ENCODE data around the gene CASP5. TPM values are rescaled to one million over a fixed set of nuclear protein-coding genes. Genes with fewer than 3 reads are reported as not detected.

CASP5 gene
- total and polyA plus RNA-seq, 4 donors: 0.10 to 0.75 (median 0.34) TPM

DNA sequence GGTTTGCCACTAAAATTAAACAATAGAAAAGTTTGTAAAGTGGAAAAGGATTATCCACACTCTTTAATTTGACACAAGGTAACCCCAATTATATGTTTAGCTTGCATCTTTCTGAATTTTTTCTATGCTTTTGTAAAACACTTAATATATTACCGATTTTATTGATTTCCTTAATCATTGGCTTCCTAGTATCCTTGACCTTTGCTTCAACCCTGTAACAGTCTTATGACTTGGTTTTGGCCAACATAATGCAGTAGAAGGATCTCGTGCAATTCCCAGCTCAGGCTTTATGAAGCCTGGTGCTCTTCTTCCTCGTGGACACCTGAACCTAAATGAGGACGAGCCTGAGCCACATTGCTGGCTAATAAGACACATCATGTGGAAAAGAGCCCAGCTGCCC, 31.0 kb downstream of the CASP5 start (continued):
- TF ChIP-seq TAF1 (conservative IDR thresholded peaks at IDR 0.05) (no peak), FOXA2 (IDR thresholded peaks at IDR 0.05) (no peak), HNF4A (conservative IDR thresholded peaks at IDR 0.05) (no peak)
- TF ChIP-seq, protein P1, sequence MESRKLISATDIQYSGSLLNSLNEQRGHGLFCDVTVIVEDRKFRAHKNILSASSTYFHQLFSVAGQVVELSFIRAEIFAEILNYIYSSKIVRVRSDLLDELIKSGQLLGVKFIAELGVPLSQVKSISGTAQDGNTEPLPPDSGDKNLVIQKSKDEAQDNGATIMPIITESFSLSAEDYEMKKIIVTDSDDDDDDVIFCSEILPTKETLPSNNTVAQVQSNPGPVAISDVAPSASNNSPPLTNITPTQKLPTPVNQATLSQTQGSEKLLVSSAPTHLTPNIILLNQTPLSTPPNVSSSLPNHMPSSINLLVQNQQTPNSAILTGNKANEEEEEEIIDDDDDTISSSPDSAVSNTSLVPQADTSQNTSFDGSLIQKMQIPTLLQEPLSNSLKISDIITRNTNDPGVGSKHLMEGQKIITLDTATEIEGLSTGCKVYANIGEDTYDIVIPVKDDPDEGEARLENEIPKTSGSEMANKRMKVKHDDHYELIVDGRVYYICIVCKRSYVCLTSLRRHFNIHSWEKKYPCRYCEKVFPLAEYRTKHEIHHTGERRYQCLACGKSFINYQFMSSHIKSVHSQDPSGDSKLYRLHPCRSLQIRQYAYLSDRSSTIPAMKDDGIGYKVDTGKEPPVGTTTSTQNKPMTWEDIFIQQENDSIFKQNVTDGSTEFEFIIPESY (IDR thresholded peaks at IDR 0.05): no peak

DNA sequence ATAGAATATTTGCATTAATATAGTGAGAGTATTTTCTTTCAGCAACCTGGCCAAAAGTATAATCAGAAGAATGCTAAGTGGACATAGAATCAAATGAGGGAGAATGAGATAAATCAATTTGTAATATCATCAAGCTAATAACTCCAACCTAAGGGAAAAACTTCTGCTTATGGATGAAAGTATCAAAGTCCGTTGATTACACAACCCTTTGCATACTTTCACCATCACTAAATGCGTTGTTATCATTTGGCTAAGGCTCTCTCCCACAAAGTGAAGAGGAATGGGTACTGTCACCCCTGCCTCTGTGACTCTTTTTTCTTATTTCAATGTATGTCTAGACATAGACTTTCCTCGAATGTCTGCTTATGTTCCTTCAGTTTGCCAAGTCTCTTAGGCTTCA, 38.2 kb downstream of the CASP5 start:
- no peaks in the 10 kb centered on the region for H3K36me3 ChIP-seq (ENCODE audit: control insufficient read depth in 4 of 4, insufficient read depth in 3 of 4, low read depth in 1 of 4, low read length in 3 of 4)
- H3K4me1 ChIP-seq (ENCODE audit: control insufficient read depth in 4 of 4, insufficient read depth in 4 of 4, low read length in 3 of 4): no peaks in the 10 kb centered on the region
- no peaks in the 10 kb centered on the region for H3K9me3 ChIP-seq (ENCODE audit: control insufficient read depth in 4 of 4, low read length in 3 of 4)
- no peak overlapping the region for H3K4me3 ChIP-seq (ENCODE audit: low read depth in 1 of 3, low read length in 3 of 3)
- no peak overlapping the region for H3K27ac ChIP-seq (ENCODE audit: low read depth in 1 of 2, low read length in 2 of 2)
- DNase-seq (ENCODE audit: low spot score): no peak
- 51% methylated on average over 3 of the region's 3 CpGs for WGBS
- H3K27me3 ChIP-seq (ENCODE audit: control insufficient read depth in 4 of 4, insufficient read depth in 4 of 4, low read length in 3 of 4): no peaks in the 10 kb centered on the region
- H3K9ac ChIP-seq (ENCODE audit: low read depth in 1 of 2, low read length in 2 of 2): no peak overlapping the region
- TF ChIP-seq EGR1 (IDR thresholded peaks at IDR 0.05; ENCODE audit: low read depth in 2 of 2): no peak
- TF ChIP-seq HNF4A (conservative IDR thresholded peaks at IDR 0.05): peak; percentile 30 to 39

DNA sequence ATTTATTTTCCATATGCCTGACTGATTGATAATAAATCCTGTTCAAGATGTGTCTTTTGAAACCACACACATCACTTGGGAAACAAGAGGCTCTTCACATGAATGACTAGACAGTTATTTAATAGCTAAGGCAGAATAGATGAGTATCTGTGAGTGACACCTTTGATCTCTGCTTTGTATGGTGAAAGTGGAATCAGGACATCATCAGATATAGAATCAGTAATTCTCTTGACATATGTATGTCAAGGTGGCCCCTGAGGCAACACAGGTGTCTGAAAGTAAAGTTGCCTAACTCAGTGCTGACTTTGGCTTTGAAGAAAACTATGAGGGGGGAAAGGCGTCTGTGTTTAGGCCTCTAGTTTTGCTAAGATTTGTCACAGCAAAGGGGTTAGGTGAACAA, 43.1 kb downstream of the CASP5 start:
- 97% methylated on average over 1 of the region's 1 CpG for WGBS

DNA sequence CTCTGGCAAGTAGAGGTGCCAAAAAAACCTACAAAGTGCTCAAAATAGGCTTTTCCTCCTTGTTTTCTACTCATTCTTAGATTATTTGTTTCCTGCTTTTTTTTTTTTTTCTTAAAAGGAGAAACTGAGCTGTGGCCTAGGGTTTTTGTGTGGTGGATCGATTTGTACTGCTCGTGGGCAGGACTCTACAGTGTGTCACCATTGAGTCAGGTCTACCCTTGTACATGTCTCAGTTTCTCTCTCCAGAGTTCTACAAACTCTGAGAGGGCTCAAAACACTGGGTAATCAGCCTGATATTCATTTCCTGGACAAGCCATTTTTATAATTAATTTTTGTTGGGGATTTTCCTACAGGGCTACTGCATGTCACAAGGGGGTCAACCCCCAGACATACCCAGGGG, 49.4 kb downstream of the CASP5 start:
- Histone ChIP-seq H3K9ac (ENCODE audit: low read depth in 1 of 2, low read length in 2 of 2) (no peak overlapping the region), H3K9me3 (ENCODE audit: control insufficient read depth in 4 of 4, low read length in 3 of 4) (peaks cover 0 to 8% (median 0%) of the 10 kb centered on the region in 4 donors)
- 76% methylated on average over 2 of the region's 2 CpGs for WGBS
- TF ChIP-seq FOXA2 (IDR thresholded peaks at IDR 0.05) (no peak), EGR1 (IDR thresholded peaks at IDR 0.05; ENCODE audit: low read depth in 2 of 2) (no peak), HNF4G (IDR thresholded peaks at IDR 0.05) (no peak), HNF4A (conservative IDR thresholded peaks at IDR 0.05) (no peak), NR2F2 (IDR thresholded peaks at IDR 0.05) (no peak), SP1 (IDR thresholded peaks at IDR 0.05) (no peak), GABPA (IDR thresholded peaks at IDR 0.05 in 1 of 2, conservative IDR thresholded peaks at IDR 0.05 in 1 of 2) (no peak), TAF1 (conservative IDR thresholded peaks at IDR 0.05) (no peak)
- TF ChIP-seq, protein P1 (IDR thresholded peaks at IDR 0.05): no peak
- TF ChIP-seq, protein P2, sequence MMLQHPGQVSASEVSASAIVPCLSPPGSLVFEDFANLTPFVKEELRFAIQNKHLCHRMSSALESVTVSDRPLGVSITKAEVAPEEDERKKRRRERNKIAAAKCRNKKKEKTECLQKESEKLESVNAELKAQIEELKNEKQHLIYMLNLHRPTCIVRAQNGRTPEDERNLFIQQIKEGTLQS (IDR thresholded peaks at IDR 0.05): no peak
- TF ChIP-seq, protein P3, sequence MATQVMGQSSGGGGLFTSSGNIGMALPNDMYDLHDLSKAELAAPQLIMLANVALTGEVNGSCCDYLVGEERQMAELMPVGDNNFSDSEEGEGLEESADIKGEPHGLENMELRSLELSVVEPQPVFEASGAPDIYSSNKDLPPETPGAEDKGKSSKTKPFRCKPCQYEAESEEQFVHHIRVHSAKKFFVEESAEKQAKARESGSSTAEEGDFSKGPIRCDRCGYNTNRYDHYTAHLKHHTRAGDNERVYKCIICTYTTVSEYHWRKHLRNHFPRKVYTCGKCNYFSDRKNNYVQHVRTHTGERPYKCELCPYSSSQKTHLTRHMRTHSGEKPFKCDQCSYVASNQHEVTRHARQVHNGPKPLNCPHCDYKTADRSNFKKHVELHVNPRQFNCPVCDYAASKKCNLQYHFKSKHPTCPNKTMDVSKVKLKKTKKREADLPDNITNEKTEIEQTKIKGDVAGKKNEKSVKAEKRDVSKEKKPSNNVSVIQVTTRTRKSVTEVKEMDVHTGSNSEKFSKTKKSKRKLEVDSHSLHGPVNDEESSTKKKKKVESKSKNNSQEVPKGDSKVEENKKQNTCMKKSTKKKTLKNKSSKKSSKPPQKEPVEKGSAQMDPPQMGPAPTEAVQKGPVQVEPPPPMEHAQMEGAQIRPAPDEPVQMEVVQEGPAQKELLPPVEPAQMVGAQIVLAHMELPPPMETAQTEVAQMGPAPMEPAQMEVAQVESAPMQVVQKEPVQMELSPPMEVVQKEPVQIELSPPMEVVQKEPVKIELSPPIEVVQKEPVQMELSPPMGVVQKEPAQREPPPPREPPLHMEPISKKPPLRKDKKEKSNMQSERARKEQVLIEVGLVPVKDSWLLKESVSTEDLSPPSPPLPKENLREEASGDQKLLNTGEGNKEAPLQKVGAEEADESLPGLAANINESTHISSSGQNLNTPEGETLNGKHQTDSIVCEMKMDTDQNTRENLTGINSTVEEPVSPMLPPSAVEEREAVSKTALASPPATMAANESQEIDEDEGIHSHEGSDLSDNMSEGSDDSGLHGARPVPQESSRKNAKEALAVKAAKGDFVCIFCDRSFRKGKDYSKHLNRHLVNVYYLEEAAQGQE (IDR thresholded peaks at IDR 0.05): no peak

More for the DNA sequence above, 43.1 kb downstream of the CASP5 start:
- no peak overlapping the region for H3K9ac ChIP-seq (ENCODE audit: low read depth in 1 of 2, low read length in 2 of 2)
- no peak overlapping the region for H3K4me3 ChIP-seq (ENCODE audit: low read depth in 1 of 3, low read length in 3 of 3)
- peaks cover 0 to under 1% (median 0%) of the 10 kb centered on the region in 4 donors for H3K9me3 ChIP-seq (ENCODE audit: control insufficient read depth in 4 of 4, low read length in 3 of 4)
- H3K36me3 ChIP-seq (ENCODE audit: control insufficient read depth in 4 of 4, insufficient read depth in 3 of 4, low read depth in 1 of 4, low read length in 3 of 4): no peaks in the 10 kb centered on the region
- no peak for DNase-seq (ENCODE audit: low spot score)
- TF ChIP-seq, protein P2 (IDR thresholded peaks at IDR 0.05): no peak
- TF ChIP-seq JUND (IDR thresholded peaks at IDR 0.05) (no peak), SP1 (IDR thresholded peaks at IDR 0.05) (no peak), RXRA (IDR thresholded peaks at IDR 0.05) (no peak), NR2F2 (IDR thresholded peaks at IDR 0.05) (no peak), FOXA1 (IDR thresholded peaks at IDR 0.05) (no peak), FOXA2 (IDR thresholded peaks at IDR 0.05) (no peak), YY1 (IDR thresholded peaks at IDR 0.05) (no peak), HNF4G (IDR thresholded peaks at IDR 0.05) (no peak)
- TF ChIP-seq, protein P4, sequence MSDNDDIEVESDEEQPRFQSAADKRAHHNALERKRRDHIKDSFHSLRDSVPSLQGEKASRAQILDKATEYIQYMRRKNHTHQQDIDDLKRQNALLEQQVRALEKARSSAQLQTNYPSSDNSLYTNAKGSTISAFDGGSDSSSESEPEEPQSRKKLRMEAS (IDR thresholded peaks at IDR 0.05): no peak
- no peak overlapping the region for H3K27ac ChIP-seq (ENCODE audit: low read depth in 1 of 2, low read length in 2 of 2)
- no peaks in the 10 kb centered on the region for H3K27me3 ChIP-seq (ENCODE audit: control insufficient read depth in 4 of 4, insufficient read depth in 4 of 4, low read length in 3 of 4)
- H3K4me1 ChIP-seq (ENCODE audit: control insufficient read depth in 4 of 4, insufficient read depth in 4 of 4, low read length in 3 of 4): no peaks in the 10 kb centered on the region

More for the DNA sequence above, 49.4 kb downstream of the CASP5 start:
- Histone ChIP-seq H3K27ac (ENCODE audit: low read depth in 1 of 2, low read length in 2 of 2) (no peak overlapping the region), H3K36me3 (ENCODE audit: control insufficient read depth in 4 of 4, insufficient read depth in 3 of 4, low read depth in 1 of 4, low read length in 3 of 4) (no peaks in the 10 kb centered on the region), H3K4me1 (ENCODE audit: control insufficient read depth in 4 of 4, insufficient read depth in 4 of 4, low read length in 3 of 4) (peaks cover 0 to 10% (median 3%) of the 10 kb centered on the region in 4 donors), H3K4me3 (ENCODE audit: low read depth in 1 of 3, low read length in 3 of 3) (no peak overlapping the region), H3K27me3 (ENCODE audit: control insufficient read depth in 4 of 4, insufficient read depth in 4 of 4, low read length in 3 of 4) (no peaks in the 10 kb centered on the region)
- DNase-seq (ENCODE audit: low spot score): no peak
